ENCODE data around the gene BCOR. TPM values are rescaled to one million over a fixed set of nuclear protein-coding genes. Genes with fewer than 3 reads are reported as not detected.

The BCOR gene
- total RNA-seq, 1 experiment from 2014 or later, result 35.1 TPM

DNA sequence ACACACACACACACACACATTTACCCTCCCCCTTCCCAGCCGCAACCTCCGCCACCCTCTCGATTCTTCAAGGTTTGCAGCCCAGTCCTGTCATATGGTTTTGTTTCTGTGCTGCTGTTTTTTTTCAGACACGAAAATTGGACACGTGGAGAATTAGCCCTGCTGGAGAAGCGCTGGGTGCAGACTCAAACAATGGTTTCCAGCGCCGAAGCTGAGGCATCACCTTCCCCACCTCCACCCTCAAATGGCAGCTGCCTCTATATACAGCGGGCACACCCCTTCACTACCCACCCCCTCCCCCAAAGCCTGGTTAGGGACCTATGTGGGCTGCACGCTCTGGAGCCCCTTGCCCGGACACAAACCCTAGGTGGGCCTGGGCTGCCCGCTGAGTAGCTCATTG lies 87.9 kb downstream of the BCOR start:
- intact Hi-C loops (cut with micrococcal nuclease), result loop anchor here (10.0 kb wide), 1 partner anchor 305 kb away; no protein-coding TSS in a partner anchor

More for the DNA sequence above, 87.9 kb downstream of the BCOR start:
- H3K4me2 ChIP-seq (ENCODE audit: low read length), result no peak overlapping the region
- ChIA-PET CTCF (no interaction called here), RAD21 (ENCODE audit: low non-redundant PET in 1 of 2, low total read pairs in 2 of 2, uncharacterized antibody in 2 of 2, unreplicated experiment in 2 of 2) (no interaction called here), POLR2A (interaction anchor here (0.7 kb wide), 1 partner anchor 34 kb away, joined by 8 read pairs; no protein-coding TSS in a partner anchor)
- H3K9ac ChIP-seq (ENCODE audit: low read length), result no peak overlapping the region
- BruUV-seq (replicated peaks), result no TSS peak
- ATAC-seq (no peak), DNase-seq (ENCODE audit: low read depth, low spot score) (no peak)
- no peaks in the 10 kb centered on the region for H3K79me2 ChIP-seq (ENCODE audit: insufficient read depth, low read length)
- no peak overlapping the region for H3K27ac ChIP-seq (ENCODE audit: low read depth, low read length)
- no peaks in the 10 kb centered on the region for H3K9me3 ChIP-seq (ENCODE audit: control insufficient read depth in 1 of 2, insufficient read depth in 1 of 2, low read depth in 1 of 2, low read length in 2 of 2)
- no peaks in the 10 kb centered on the region for H3K9me2 ChIP-seq (ENCODE audit: insufficient read depth)
- H3K36me3 ChIP-seq (ENCODE audit: control insufficient read depth in 1 of 2, insufficient read depth in 2 of 2, low read length in 2 of 2), result no peaks in the 10 kb centered on the region
- H3K4me1 ChIP-seq (ENCODE audit: control insufficient read depth in 1 of 2, insufficient read depth in 2 of 2, low read length in 2 of 2), result peaks cover 4 to 15% of the 10 kb centered on the region in 2 experiments; a peak in 2 of 4 replicates
- H2AFZ ChIP-seq (ENCODE audit: low read depth, low read length, poor library complexity, severe bottlenecking), result no peak overlapping the region
- no peaks in the 10 kb centered on the region for H4K20me1 ChIP-seq (ENCODE audit: insufficient read depth)
- TF ChIP-seq EZH2 (IDR thresholded peaks at IDR 0.05) (no peak), EZH2phosphoT487 (IDR thresholded peaks at IDR 0.05; ENCODE audit: borderline replicate concordance) (no peak), JUND (IDR thresholded peaks at IDR 0.05) (no peak), RAD21 (IDR thresholded peaks at IDR 0.05; ENCODE audit: low read depth) (no peak), EGR1 (IDR thresholded peaks at IDR 0.05; ENCODE audit: low read depth) (no peak), ATF3 (IDR thresholded peaks at IDR 0.05) (no peak), ELF1 (IDR thresholded peaks at IDR 0.05; ENCODE audit: borderline replicate concordance, low read depth) (no peak), CEBPB (IDR thresholded peaks at IDR 0.05; ENCODE audit: low read depth) (no peak), TCF7L2 (IDR thresholded peaks at IDR 0.05; ENCODE audit: borderline replicate concordance, extremely low read depth, insufficient read depth, insufficient read length) (no peak), ZFX (IDR thresholded peaks at IDR 0.05) (no peak)
- TF ChIP-seq, protein P1, sequence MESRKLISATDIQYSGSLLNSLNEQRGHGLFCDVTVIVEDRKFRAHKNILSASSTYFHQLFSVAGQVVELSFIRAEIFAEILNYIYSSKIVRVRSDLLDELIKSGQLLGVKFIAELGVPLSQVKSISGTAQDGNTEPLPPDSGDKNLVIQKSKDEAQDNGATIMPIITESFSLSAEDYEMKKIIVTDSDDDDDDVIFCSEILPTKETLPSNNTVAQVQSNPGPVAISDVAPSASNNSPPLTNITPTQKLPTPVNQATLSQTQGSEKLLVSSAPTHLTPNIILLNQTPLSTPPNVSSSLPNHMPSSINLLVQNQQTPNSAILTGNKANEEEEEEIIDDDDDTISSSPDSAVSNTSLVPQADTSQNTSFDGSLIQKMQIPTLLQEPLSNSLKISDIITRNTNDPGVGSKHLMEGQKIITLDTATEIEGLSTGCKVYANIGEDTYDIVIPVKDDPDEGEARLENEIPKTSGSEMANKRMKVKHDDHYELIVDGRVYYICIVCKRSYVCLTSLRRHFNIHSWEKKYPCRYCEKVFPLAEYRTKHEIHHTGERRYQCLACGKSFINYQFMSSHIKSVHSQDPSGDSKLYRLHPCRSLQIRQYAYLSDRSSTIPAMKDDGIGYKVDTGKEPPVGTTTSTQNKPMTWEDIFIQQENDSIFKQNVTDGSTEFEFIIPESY (IDR thresholded peaks at IDR 0.05; ENCODE audit: extremely low read depth, insufficient replicate concordance, low read length), result no peak
- TF ChIP-seq, protein P2, sequence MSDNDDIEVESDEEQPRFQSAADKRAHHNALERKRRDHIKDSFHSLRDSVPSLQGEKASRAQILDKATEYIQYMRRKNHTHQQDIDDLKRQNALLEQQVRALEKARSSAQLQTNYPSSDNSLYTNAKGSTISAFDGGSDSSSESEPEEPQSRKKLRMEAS (IDR thresholded peaks at IDR 0.05), result no peak
- H3K4me3 ChIP-seq (replicated peaks in 1 of 2; ENCODE audit: low read depth in 1 of 2, low read length in 2 of 2), result no peak overlapping the region
- H3K27me3 ChIP-seq (ENCODE audit: insufficient read depth, low read length), result no peaks in the 10 kb centered on the region
